NCI-H524 (cell line): Measurements from ENCODE around the gene LZTFL1.
"Not testable (repeated sequence)": the region's sequence is repeated elsewhere in the genome, so short reads cannot be mapped to it uniquely, and the experiment has no call there.

Experiments
- DNase-seq, 2 experiments: peaks; one replicate each; lab custom pipeline; 2025; lab: John Stamatoyannopoulos, UW

The LZTFL1 gene

DNA sequence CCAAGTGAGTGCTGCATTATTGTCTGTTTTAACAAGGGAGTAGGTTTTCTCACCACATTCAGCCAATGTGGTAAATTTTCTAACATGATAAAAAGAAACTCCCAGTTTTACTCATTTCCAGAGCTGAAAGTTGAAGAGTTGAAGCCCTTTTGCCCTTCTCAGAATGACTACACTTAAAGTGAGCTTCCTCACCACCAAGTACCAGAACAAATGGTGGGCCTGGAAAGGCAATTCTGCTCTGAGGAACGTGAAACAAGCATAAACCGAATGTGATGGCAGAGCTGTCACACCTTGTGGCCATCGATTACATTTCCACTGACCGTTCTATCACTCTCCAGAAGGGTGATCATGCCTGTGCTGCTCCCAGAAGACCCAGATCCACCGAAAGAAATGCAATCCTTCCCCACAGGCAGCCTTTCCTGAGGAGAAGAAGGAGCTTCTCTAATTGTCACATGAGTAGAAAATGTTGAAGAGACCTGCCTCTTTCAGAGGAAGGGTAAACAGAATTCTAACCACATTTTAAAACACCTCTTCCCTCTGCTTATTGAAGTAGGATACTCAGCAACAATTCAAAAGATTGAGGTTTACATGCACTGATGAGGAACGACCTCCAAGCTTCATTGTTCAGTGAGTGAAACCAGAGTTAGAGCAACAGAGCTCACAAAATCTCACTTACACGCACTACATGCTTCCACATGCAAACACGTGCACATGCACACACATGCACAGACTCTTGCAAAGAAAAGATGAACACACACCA, 23.0 kb upstream of the LZTFL1 start:
- DNase-seq = no peak

- DNase-seq = no peak
These were observed 19.3 kb upstream of the LZTFL1 start for GRCh38 chr3:45861043-45861719.

- DNase-seq = no peak
These were observed 18.6 kb upstream of the LZTFL1 start for GRCh38 chr3:45860481-45860880.

- no peak for DNase-seq
These were observed 17.1 kb upstream of the LZTFL1 start for GRCh38 chr3:45858809-45859543.

DNA sequence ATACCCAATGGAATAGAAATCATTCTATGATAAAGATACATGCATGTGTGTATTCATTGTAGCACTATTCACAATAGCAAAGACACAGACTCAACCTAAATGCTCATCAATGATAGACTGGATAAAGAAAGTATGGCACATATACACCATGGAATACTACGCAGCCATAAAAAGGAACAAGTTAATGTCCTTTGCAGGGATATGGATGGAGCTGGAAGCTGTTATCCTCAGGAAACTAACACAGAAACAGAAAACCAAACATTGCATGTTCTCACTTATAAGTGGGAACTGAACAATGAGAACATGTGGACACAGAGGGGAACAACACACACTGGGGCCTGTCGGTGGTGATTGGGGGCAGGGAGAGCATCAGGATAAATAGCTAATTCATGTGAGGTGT, 15.1 kb upstream of the LZTFL1 start:
- DNase-seq = not testable (repeated sequence)

- DNase-seq = not testable (repeated sequence)
These were observed 14.4 kb upstream of the LZTFL1 start for GRCh38 chr3:45856323-45856722.

DNA sequence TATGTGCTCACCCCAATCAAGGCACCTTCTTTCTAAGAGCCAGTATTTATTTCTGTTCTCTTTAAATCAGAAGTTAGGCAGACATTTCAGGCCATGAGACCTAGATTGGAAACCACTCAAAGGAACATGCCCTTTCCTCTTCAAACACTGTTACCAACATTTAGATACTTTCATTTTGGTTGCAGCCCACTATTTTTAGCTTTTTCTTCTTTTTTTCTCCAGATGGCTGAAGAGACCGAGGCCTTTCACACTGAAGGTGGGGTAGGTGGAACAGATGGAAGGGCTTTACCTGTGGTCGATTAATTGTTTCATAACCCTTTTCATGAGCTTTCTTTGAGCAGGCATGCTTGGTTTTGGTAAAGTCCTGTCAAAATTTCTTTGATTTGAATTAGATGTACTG, 10.9 kb upstream of the LZTFL1 start:
- no peak for DNase-seq

DNA sequence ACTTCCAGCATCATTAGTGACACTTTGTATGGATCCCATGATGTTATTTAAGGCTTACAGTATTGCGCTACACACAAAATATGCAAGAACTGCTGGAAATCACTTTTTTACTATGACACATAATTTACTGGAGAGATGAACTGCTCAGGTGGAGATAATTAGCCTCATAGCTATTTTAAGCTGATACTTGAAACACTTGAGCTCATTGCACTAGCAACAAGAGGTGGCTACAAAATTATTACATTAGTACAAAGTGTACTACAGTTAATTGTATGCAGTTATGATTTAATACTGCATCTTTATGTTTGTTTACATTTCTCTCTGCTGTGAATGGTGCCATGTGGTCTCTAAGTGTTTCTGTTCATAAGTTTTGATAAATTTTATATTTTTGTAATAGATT, 6.5 kb upstream of the LZTFL1 start:
- DNase-seq = peak in 1 of 2 experiments; percentile 24

- no peak for DNase-seq
These were observed 2.7 kb upstream of the LZTFL1 start for GRCh38 chr3:45844616-45845015.

- no peak for DNase-seq
These were observed 1.1 kb upstream of the LZTFL1 start for GRCh38 chr3:45842851-45843625.

DNA sequence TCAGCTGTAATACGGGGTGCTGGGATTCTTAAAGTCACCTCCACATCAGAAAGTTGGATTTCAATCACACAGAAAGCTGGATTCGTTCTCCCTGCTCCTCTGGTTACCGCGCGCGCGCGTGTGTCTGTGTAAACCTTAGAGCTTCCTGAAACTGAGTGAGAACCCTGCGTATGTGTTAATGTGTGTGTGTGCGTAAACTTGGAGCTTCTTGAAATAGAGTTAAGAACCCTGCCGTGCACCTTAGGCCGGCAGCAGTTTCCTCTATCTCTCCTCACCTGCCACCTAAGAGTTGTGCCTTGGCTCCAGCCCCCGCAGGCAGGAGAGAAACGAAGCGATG, 531 bp downstream of the LZTFL1 start:
- DNase-seq = no peak

DNA sequence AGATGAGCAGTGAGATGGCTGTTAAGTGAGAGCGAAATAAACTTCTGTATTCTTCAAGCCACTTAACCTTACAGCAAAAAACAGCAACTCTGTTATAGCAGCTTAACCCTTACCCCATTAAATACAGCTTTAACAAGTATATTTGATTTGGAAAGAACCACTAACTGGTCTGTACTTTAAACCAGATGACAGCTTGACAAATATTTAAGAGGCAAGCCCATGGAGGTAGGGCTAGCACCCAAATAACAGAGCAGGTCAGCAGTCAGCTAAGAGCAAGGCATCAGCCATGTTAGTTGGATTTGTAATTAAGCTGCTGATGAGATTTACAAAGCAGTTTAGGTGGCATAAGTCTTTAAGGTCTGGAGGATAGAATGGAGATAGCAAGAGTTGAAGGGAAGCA, 3.5 kb downstream of the LZTFL1 start:
- no peak for DNase-seq

- peak in 1 of 2 experiments; percentile 32 for DNase-seq
These were observed 9.2 kb downstream of the LZTFL1 start for GRCh38 chr3:45832699-45833098.

GRCh38 chr3:45830121-45830520, 11.8 kb downstream of the LZTFL1 start:
- DNase-seq = no peak

GRCh38 chr3:45826908-45827307, 15.0 kb downstream of the LZTFL1 start:
- no peak for DNase-seq

GRCh38 chr3:45826321-45826720, 15.6 kb downstream of the LZTFL1 start:
- no peak for DNase-seq

DNA sequence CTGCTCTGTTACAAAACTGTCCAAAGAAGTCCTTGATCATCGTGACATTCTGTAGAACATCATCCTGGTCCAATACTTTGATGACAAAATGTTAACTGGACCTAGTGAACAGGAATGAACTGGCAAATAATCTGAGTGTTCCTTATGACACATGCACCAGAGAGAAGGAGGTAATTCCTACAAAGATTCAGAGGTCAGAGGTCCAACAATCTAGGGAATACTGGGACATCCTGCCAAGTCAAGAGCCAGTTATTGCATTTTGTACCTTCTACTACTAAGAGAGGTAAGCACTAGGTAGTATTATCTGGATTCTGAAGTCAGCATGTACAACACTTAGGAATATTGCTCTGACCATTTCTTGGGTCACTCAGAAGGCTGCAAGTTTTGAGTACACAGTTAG, 20.8 kb downstream of the LZTFL1 start:
- no peak for DNase-seq

- no peak for DNase-seq
These were observed 22.4 kb downstream of the LZTFL1 start for GRCh38 chr3:45819543-45819942.

- DNase-seq = peak in 1 of 2 experiments; percentile 57
These were observed 23.9 kb downstream of the LZTFL1 start for GRCh38 chr3:45817831-45818522.

DNA sequence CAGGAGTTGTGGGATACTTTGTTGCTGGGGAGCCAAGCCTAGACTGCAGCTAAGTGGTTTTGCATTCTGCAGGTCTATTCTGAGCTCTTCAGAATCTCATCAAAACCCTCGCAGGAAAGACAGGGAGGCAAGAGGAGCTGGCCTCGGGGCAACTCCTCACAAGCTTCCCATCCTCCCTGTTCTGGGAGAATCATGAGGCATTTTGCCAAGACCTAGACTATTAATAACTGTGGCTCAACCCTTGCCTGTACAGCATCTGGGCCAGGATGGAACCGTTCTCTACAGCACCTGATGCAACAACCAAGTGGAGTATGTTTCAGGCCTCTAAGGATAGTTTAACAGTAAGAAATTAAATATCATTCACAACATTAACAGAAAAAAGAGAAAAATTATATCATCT, 25.4 kb downstream of the LZTFL1 start:
- DNase-seq = no peak

DNA sequence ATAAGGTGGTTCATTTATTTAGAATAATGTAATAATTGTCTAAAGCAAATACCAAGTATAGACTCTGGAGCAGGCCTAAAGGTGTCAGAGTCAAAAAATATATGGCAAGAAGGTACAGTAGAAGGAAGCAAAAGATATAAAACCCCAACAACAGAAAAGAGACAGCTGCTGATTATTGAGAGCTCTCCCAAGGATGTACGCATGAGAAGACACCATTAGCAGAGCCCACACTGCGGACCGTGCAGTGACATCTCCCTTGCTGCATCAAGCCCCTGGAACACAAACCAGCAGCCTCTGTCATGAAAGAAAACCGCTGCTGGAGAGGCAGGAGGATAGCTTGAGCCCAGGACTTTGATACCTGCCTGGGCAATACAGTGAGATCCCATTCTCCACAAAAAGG, 27.6 kb downstream of the LZTFL1 start:
- DNase-seq = no peak
